Measurements from ENCODE around the gene CYP3A7.

The CYP3A7 gene

DNA sequence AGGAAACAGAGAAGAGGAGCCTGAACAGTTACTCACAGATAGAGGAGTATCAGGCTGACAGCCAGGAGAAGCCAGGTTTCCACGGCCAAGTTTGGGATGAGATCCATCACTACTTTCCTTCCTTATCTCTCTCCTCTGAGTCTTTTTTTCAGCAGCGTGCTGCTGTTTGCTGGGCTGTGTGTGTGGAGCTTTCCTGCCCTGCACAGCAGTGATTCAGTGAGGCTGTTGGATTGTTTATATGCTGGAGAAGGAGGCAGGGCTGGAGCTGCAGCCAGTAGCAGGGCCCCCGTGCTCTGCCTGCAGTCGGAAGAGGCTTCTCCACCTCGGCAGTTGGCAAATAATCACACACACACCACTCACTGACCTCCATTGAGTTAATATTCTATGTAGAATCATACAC, at the start of gene CYP3A7:
CYP3A7 (minus strand) TSS at position 210 of the 400 bp plus-strand sequence; CDS start at position 107, 103 bp downstream.
- Histone ChIP-seq H3K4me2 (ENCODE audit: low read length) (no peak within 1 kb of the TSS), H3K9me2 (replicated peaks; ENCODE audit: control insufficient read depth, low read length) (no peaks in the 10 kb centered on the region), H3K4me3 (ENCODE audit: low read length) (no peak within 1 kb of the TSS), H3K36me3 (ENCODE audit: control insufficient read depth, low read length) (no peaks in the 10 kb centered on the region), H3F3A (ENCODE audit: control insufficient read depth, insufficient read depth) (no peaks in the 10 kb centered on the region), H3K4me1 (ENCODE audit: control insufficient read depth, low read length) (no peaks in the 10 kb centered on the region), H3K9me3 (ENCODE audit: control insufficient read depth, insufficient read depth, low read length) (no peaks in the 10 kb centered on the region), H3K79me2 (ENCODE audit: control insufficient read depth, low read length) (no peaks in the 10 kb centered on the region), H4K20me1 (ENCODE audit: control insufficient read depth, insufficient read depth, low read depth, low read length) (no peaks in the 10 kb centered on the region), H3K27ac (ENCODE audit: low read depth, low read length) (no peak within 1 kb of the TSS), H3K27me3 (ENCODE audit: control insufficient read depth, low read length) (peaks cover 6% of the 10 kb centered on the region; the same call in 1 of the 2 replicates)
- TF ChIP-seq EZH2phosphoT487 (IDR thresholded peaks at IDR 0.05; ENCODE audit: borderline replicate concordance, low read length), result no peak
- TF ChIP-seq, protein P1, sequence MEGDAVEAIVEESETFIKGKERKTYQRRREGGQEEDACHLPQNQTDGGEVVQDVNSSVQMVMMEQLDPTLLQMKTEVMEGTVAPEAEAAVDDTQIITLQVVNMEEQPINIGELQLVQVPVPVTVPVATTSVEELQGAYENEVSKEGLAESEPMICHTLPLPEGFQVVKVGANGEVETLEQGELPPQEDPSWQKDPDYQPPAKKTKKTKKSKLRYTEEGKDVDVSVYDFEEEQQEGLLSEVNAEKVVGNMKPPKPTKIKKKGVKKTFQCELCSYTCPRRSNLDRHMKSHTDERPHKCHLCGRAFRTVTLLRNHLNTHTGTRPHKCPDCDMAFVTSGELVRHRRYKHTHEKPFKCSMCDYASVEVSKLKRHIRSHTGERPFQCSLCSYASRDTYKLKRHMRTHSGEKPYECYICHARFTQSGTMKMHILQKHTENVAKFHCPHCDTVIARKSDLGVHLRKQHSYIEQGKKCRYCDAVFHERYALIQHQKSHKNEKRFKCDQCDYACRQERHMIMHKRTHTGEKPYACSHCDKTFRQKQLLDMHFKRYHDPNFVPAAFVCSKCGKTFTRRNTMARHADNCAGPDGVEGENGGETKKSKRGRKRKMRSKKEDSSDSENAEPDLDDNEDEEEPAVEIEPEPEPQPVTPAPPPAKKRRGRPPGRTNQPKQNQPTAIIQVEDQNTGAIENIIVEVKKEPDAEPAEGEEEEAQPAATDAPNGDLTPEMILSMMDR (IDR thresholded peaks at IDR 0.05; ENCODE audit: low read depth, low read length, poor library complexity, severe bottlenecking), result no peak

- Histone ChIP-seq H3K79me2 (ENCODE audit: control insufficient read depth, low read length) (no peaks in the 10 kb centered on the region), H3K4me2 (ENCODE audit: low read length) (no peak within 1 kb of the TSS), H3K4me1 (ENCODE audit: control insufficient read depth, low read length) (no peaks in the 10 kb centered on the region), H3K9me3 (ENCODE audit: control insufficient read depth, insufficient read depth, low read length) (no peaks in the 10 kb centered on the region), H4K20me1 (ENCODE audit: control insufficient read depth, insufficient read depth, low read depth, low read length) (no peaks in the 10 kb centered on the region), H3K27ac (ENCODE audit: low read depth, low read length) (no peak within 1 kb of the TSS), H3K36me3 (ENCODE audit: control insufficient read depth, low read length) (no peaks in the 10 kb centered on the region), H3K4me3 (ENCODE audit: low read length) (no peak within 1 kb of the TSS), H3K9me2 (replicated peaks; ENCODE audit: control insufficient read depth, low read length) (no peaks in the 10 kb centered on the region), H3K27me3 (ENCODE audit: control insufficient read depth, low read length) (peaks cover 35% of the 10 kb centered on the region), H3F3A (ENCODE audit: control insufficient read depth, insufficient read depth) (no peaks in the 10 kb centered on the region)
- TF ChIP-seq, protein P1 (IDR thresholded peaks at IDR 0.05; ENCODE audit: low read depth, low read length, poor library complexity, severe bottlenecking), result no peak
- TF ChIP-seq EZH2phosphoT487 (IDR thresholded peaks at IDR 0.05; ENCODE audit: borderline replicate concordance, low read length), result no peak
These were observed 49.0 kb upstream of the CYP3A7 start, which contains the start of gene CYP3A4 for GRCh38 chr7:99784007-99784406. CYP3A4 (minus strand) TSS chr7:99784184; CDS start chr7:99784081, 103 bp downstream.

DNA sequence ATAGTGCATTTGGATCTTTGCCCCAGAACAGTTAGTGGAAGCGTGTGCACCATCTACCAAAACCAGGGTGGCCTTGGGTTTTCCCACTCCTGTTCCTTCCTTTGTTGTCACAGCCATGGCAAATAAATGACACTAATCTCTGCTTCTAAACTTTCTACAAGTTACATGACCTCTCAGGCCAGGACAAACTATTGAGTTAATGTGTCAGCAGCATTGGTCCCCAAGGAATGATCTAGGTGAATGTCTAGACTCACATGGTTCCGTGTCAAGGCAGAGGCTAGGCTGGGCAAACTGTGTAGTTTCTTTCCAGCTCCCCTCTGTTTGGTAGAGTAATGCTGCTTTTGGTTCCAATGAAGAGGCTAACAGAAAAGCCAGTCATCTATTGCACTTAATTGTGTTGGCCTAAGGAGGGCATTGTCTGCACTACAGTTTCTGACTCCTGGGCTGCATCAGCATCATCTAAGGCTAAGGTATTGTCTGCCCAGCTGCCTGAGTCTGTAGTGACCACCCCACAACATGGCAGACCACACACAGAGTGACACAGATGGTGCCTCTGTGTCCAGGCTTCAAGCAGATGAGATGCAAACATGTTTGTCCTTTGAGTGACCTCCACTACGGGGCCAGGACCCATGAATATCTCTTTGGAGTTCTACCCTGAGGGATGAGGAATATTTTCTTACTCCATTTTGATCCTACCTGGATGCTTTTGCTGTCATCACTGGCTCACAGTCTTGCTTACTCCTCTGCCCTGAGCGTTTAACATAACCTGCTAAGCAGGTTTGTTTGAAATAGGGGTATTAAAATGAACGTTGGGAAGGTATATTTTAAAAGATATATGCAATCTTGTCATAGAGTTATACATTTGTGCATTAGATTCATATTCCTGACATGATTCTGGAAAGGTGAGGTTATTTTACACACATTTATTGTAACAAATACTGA, 47.3 kb upstream of the CYP3A7 start:
- Histone ChIP-seq H3K4me3 (ENCODE audit: low read length) (no peak overlapping the region), H4K20me1 (ENCODE audit: control insufficient read depth, insufficient read depth, low read depth, low read length) (no peaks in the 10 kb centered on the region), H3F3A (ENCODE audit: control insufficient read depth, insufficient read depth) (no peaks in the 10 kb centered on the region), H3K9me3 (ENCODE audit: control insufficient read depth, insufficient read depth, low read length) (no peaks in the 10 kb centered on the region), H3K27me3 (ENCODE audit: control insufficient read depth, low read length) (peaks cover 33% of the 10 kb centered on the region), H3K9me2 (replicated peaks; ENCODE audit: control insufficient read depth, low read length) (no peaks in the 10 kb centered on the region), H3K79me2 (ENCODE audit: control insufficient read depth, low read length) (no peaks in the 10 kb centered on the region), H3K27ac (ENCODE audit: low read depth, low read length) (no peak overlapping the region), H3K36me3 (ENCODE audit: control insufficient read depth, low read length) (no peaks in the 10 kb centered on the region), H3K4me2 (ENCODE audit: low read length) (no peak overlapping the region), H3K4me1 (ENCODE audit: control insufficient read depth, low read length) (no peaks in the 10 kb centered on the region)
- TF ChIP-seq, protein P1 (IDR thresholded peaks at IDR 0.05; ENCODE audit: low read depth, low read length, poor library complexity, severe bottlenecking), result no peak
- TF ChIP-seq EZH2phosphoT487 (IDR thresholded peaks at IDR 0.05; ENCODE audit: borderline replicate concordance, low read length), result no peak

Measured in DOHH2 (cell line).